ENCODE measurements around the gene FGF3. TPM values are rescaled to one million over a fixed set of nuclear protein-coding genes. Genes with fewer than 3 reads are reported as not detected.

Gene FGF3
- total and polyA plus RNA-seq, 10 of the 15 experiments (the other 5 are each of a cell fraction or from before 2014, with no cell fraction given): not detected

DNA sequence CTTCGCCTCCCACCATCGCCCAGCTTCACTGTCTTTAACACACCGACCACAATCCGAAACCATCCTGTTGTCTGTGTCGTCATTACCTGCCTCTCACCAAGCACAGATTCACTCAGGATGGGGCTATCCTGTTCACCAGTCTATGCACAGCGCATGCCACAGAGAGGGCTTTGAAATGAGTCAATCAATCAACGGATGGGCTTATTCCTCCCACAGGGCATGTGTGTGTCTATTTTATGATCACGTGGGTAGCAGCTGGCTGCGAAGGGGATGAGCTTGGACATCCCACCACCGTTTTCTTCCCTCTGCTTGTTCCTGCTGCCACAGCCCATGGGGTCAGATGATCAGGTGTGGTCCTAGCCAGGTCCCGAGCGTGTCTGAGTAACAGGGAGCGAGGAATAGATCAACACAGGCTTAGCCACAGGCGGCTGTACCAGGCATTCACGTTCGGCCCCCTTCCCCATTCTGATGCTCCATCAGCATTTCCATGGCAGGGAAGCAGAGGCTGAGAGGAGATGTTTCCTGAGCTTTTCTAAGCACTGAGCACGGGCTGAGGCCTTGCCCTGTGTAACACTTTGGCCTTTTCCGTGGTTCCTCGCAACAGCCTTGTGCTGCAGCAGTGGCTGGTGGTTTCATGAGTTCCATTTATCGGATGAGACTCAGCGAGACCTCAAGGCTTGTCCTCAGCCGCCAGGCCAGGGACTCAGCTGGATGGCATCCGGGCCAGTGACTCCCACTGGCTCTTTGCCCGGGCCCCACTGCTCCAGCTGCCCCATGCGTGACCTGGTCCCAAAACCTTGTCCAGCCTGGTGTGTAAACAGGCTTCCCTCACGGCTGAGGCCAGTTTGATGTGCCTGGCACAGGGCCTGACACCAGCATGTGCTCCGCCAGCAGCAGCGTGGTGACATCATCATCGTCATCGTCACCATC lies 48.1 kb upstream of the FGF3 start (continued):
- TF ChIP-seq MXI1 (IDR thresholded peaks at IDR 0.05; ENCODE audit: low read depth, low read length) (no peak), ESRRA (IDR thresholded peaks at IDR 0.05; ENCODE audit: low read length) (no peak), TCF3 (IDR thresholded peaks at IDR 0.05; ENCODE audit: borderline replicate concordance, insufficient read depth, low read depth, low read length) (no peak), RBBP5 (conservative IDR thresholded peaks at IDR 0.05) (no peak), ETV6 (conservative IDR thresholded peaks at IDR 0.05 in 1 of 2, IDR thresholded peaks at IDR 0.05 in 1 of 2; ENCODE audit: borderline replicate concordance in 1 of 2, low read depth in 1 of 2) (no peak), ZNF384 (IDR thresholded peaks at IDR 0.05; ENCODE audit: borderline replicate concordance, low read depth, low read length) (no peak), MEF2A (IDR thresholded peaks at IDR 0.05; ENCODE audit: insufficient read depth, low read depth, low read length) (no peak)

DNA sequence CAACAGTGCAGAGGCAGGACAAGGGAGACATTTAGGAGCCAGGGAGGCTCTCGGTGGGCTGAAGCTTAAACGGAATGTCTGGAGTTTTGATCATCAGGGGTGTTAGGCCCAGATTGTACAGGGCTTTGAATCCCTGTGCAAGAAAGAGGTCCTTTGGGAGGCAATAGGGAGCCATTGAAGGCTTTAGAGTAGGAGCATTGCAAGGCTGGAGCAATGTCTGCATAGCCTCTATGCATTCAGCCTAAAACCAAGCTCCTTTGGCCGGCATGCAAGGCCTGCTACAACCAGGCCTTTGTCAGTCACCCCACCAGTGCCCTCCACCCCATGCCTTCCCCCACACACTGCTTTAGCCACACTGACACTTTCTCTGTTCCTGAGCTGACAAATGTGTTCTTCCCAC lies 47.4 kb upstream of the FGF3 start:
- in situ Hi-C loops (cut with MboI) (no loop called here), intact Hi-C loops (cut with micrococcal nuclease; ENCODE audit: unreplicated experiment) (no loop called here)
- no peaks in the 10 kb centered on the region for H3K79me2 ChIP-seq (ENCODE audit: control insufficient read depth, insufficient read depth, low read length)
- H4K20me1 ChIP-seq (ENCODE audit: control insufficient read depth, insufficient read depth): no peaks in the 10 kb centered on the region
- no peak overlapping the region for H3K4me3 ChIP-seq
- RAD21 ChIA-PET (ENCODE audit: unreplicated experiment): no interaction called here
- H3K27me3 ChIP-seq (replicated peaks in 1 of 2; ENCODE audit: control insufficient read depth in 2 of 2, insufficient read depth in 2 of 2, low read length in 1 of 2): peaks cover 2% of the 10 kb centered on the region in 2 experiments; a peak in 2 of 4 replicates
- DNase-seq (ENCODE audit: low read depth, low spot score): no peak
- no peak for ATAC-seq
- H3K36me3 ChIP-seq (ENCODE audit: control insufficient read depth in 2 of 2, insufficient read depth in 2 of 2, low read length in 1 of 2): no peaks in the 10 kb centered on the region
- no peak overlapping the region for H3K4me2 ChIP-seq (ENCODE audit: control insufficient read depth, insufficient read depth)
- no TSS peak for BruUV-seq (replicated peaks)
- SMC1A ChIA-PET (ENCODE audit: uncharacterized antibody, unreplicated experiment): no interaction called here
- H3K4me1 ChIP-seq (ENCODE audit: control insufficient read depth, insufficient read depth, low read length): no peaks in the 10 kb centered on the region
- H3K27ac ChIP-seq (ENCODE audit: control insufficient read depth, insufficient read depth): no peak overlapping the region
- 13% methylated on average over 3 of the region's 3 CpGs for WGBS (ENCODE audit: insufficient coverage, insufficient replicate concordance, low lambda C conversion rate, missing lambda C conversion rate)
- no peak overlapping the region for H3K9ac ChIP-seq (ENCODE audit: control insufficient read depth, insufficient read depth, low read length)
- no peak for FAIRE-seq
- H2AFZ ChIP-seq (ENCODE audit: control insufficient read depth, low read depth, low read length): no peak overlapping the region
- POLR2A ChIA-PET: no interaction called here
- H3K9me3 ChIP-seq (replicated peaks; ENCODE audit: control insufficient read depth, insufficient read depth, low read length): no peaks in the 10 kb centered on the region
- CTCF ChIA-PET: no interaction called here
- TF ChIP-seq EED (IDR thresholded peaks at IDR 0.05; ENCODE audit: low read depth) (no peak), NR2C2 (IDR thresholded peaks at IDR 0.05; ENCODE audit: borderline replicate concordance, control insufficient read depth, insufficient read length, low read depth) (no peak), HCFC1 (IDR thresholded peaks at IDR 0.05; ENCODE audit: low read length) (no peak), RBBP5 (conservative IDR thresholded peaks at IDR 0.05) (no peak), TBL1XR1 (IDR thresholded peaks at IDR 0.05; ENCODE audit: low read depth, low read length) (no peak), TCF7 (IDR thresholded peaks at IDR 0.05; ENCODE audit: borderline replicate concordance) (no peak), MAX (IDR thresholded peaks at IDR 0.05; ENCODE audit: low read depth, low read length) (no peak), MEF2B (IDR thresholded peaks at IDR 0.05; ENCODE audit: partially characterized antibody, poor library complexity, severe bottlenecking) (no peak), SKIL (IDR thresholded peaks at IDR 0.05; ENCODE audit: low read depth, poor library complexity, severe bottlenecking) (no peak), KLF5 (IDR thresholded peaks at IDR 0.05; ENCODE audit: partially characterized antibody) (no peak), BMI1 (IDR thresholded peaks at IDR 0.05; ENCODE audit: borderline replicate concordance) (no peak), USF2 (IDR thresholded peaks at IDR 0.05; ENCODE audit: borderline replicate concordance, low read depth, low read length) (no peak), NR2F1 (conservative IDR thresholded peaks at IDR 0.05) (no peak)
